ENCODE results near the gene STRBP.

The STRBP gene

GRCh38 chr9:123234853-123235252 lies 33.5 kb downstream of the STRBP start:
- no peak for TF ChIP-seq CTCF (IDR thresholded peaks at IDR 0.05; ENCODE audit: extremely low read depth, missing control alignments)
- peak; percentile 44 for DNase-seq (ENCODE audit: low spot score)

GRCh38 chr9:123232332-123232731 lies 36.1 kb downstream of the STRBP start:
- no peak for DNase-seq (ENCODE audit: low spot score)
- TF ChIP-seq CTCF (IDR thresholded peaks at IDR 0.05; ENCODE audit: extremely low read depth, missing control alignments): no peak

- TF ChIP-seq CTCF (IDR thresholded peaks at IDR 0.05; ENCODE audit: extremely low read depth, missing control alignments): no peak
- DNase-seq (ENCODE audit: low spot score): no peak
Observed at GRCh38 chr9:123231421-123231820, 37.0 kb downstream of the STRBP start.

- TF ChIP-seq CTCF (IDR thresholded peaks at IDR 0.05; ENCODE audit: extremely low read depth, missing control alignments): no peak
- no peak for DNase-seq (ENCODE audit: low spot score)
Observed at GRCh38 chr9:123228967-123229366, 39.4 kb downstream of the STRBP start.

GRCh38 chr9:123225995-123226394 lies 42.4 kb downstream of the STRBP start:
- TF ChIP-seq CTCF (IDR thresholded peaks at IDR 0.05; ENCODE audit: extremely low read depth, missing control alignments): no peak
- DNase-seq (ENCODE audit: low spot score): no peak

GRCh38 chr9:123225374-123225813 lies 43.0 kb downstream of the STRBP start:
- TF ChIP-seq CTCF (IDR thresholded peaks at IDR 0.05; ENCODE audit: extremely low read depth, missing control alignments): peak; percentile 43
- DNase-seq (ENCODE audit: low spot score): peak; percentile 77

GRCh38 chr9:123220127-123220526 lies 48.3 kb downstream of the STRBP start:
- no peak for TF ChIP-seq CTCF (IDR thresholded peaks at IDR 0.05; ENCODE audit: extremely low read depth, missing control alignments)

More at GRCh38 chr9:123220127-123220526, 48.3 kb downstream of the STRBP start:
- no peak for DNase-seq (ENCODE audit: low spot score)

All from GM20000 (cell line).